Ovary (tissue), 3 donors: ENCODE measurements around the gene DEPDC5.

Experiments used
- EP300 ChIP-seq: sonication (generic); formaldehyde crosslinking; IDR thresholded peaks from one replicate; pipeline ENCODE4 v1.6.1; 2017; ENCODE audit warnings: antibody characterized with exemption
- POLR2A ChIP-seq: fragments of 450-650 bp; IDR thresholded peaks from one replicate; pipeline ENCODE4 v1.6.1; 2017; ENCODE audit warnings: antibody characterized with exemption, mild to moderate bottlenecking, moderate library complexity
- TF ChIP-seq, protein P1 (sequence below), 3 donors: fragments of 450-650 bp in 2 of 3; fragments of 200-600 bp in 1 of 3; IDR thresholded peaks; one replicate each; pipeline versions ENCODE4 v1.5.1 to v1.8.0; 2016 to 2022; ENCODE audit warnings: antibody characterized with exemption in 3 of 3, mild to moderate bottlenecking in 1 of 3
- donor health status: DM: no; HTN: no; CAD: no.

GRCh38 chr22:31943978-31944699, 190.3 kb downstream of the DEPDC5 start, which contains the start of gene YWHAH:
- TF ChIP-seq, protein P1, sequence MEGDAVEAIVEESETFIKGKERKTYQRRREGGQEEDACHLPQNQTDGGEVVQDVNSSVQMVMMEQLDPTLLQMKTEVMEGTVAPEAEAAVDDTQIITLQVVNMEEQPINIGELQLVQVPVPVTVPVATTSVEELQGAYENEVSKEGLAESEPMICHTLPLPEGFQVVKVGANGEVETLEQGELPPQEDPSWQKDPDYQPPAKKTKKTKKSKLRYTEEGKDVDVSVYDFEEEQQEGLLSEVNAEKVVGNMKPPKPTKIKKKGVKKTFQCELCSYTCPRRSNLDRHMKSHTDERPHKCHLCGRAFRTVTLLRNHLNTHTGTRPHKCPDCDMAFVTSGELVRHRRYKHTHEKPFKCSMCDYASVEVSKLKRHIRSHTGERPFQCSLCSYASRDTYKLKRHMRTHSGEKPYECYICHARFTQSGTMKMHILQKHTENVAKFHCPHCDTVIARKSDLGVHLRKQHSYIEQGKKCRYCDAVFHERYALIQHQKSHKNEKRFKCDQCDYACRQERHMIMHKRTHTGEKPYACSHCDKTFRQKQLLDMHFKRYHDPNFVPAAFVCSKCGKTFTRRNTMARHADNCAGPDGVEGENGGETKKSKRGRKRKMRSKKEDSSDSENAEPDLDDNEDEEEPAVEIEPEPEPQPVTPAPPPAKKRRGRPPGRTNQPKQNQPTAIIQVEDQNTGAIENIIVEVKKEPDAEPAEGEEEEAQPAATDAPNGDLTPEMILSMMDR (IDR thresholded peaks at IDR 0.05): no peak
- TF ChIP-seq POLR2A (peak; percentile 94), EP300 (no peak)
